K562 (cell line): ENCODE results near the gene ELMO1. TPM values are rescaled to one million over a fixed set of nuclear protein-coding genes. Genes with fewer than 3 reads are reported as not detected.

Experiments
- ATAC-seq: fragments of 200-7000 bp; cut with Tn5 transposase; 3 replicates; pipeline ENCODE4 v1.9.1; 2020; ENCODE audit warnings: moderate library complexity
- BruUV-seq: library from RNA; stranded (reverse); fragments of 400-500 nt; replicated peaks from 2 replicates; lab custom pipeline; 2021; lab: Mats Ljungman, UMichigan
- CTCF ChIA-PET: fragments of 300-600 bp; formaldehyde crosslinking; extraction: SDS; loops from one replicate; lab custom pipeline; 2021; ENCODE audit warnings: low intra/inter-chr PET ratio; lab: Yijun Ruan, JAX
- POLR2A ChIA-PET: fragments of 300-600, 350-650 bp; sonication (Branson Sonifier 250); formaldehyde crosslinking; extraction: SDS; loops from one replicate; lab custom pipeline; 2021; ENCODE audit warnings: antibody characterized with exemption, inconsistent platforms; lab: Yijun Ruan, JAX
- DNase-seq, 4 experiments: peaks; one replicate each; pipeline versions ENCODE4 v3.0.0 to v3.0.0-alpha.2; 2011 to 2018; ENCODE audit warnings: low spot score in 3 of 4, mixed read lengths in 3 of 4; ENCODE audit errors: extremely low read depth in 1 of 4
- FAIRE-seq: peaks from 2 replicates; lab custom pipeline; 2011; peaks lifted over from hg19 to GRCh38; lab: Jason Lieb, UNC
- H2AFZ ChIP-seq: 2 replicates; pipeline ENCODE4 v1.6.0; 2011; ENCODE audit warnings: low read depth, low read length, control low read depth, inconsistent platforms
- H3K27ac ChIP-seq: fragments of 200-600 bp; 3 replicates; pipeline ENCODE4 v1.8.0; 2011; ENCODE audit warnings: low read depth, mild to moderate bottlenecking, control low read depth, inconsistent platforms, low read length, moderate library complexity, mixed read lengths; ENCODE audit errors: extremely low read depth
- H3K27me3 ChIP-seq, 2 experiments: fragments of 300-600 bp in 1 of 2; 2 replicates in 1 of 2; 3 replicates in 1 of 2; pipeline versions ENCODE4 v1.6.0 to v1.8.0; 2011; ENCODE audit warnings: inconsistent platforms in 2 of 2, low read length in 2 of 2, mild to moderate bottlenecking in 1 of 2, mixed read lengths in 1 of 2, moderate library complexity in 1 of 2; ENCODE audit not compliant: control insufficient read depth in 2 of 2, insufficient read depth in 2 of 2
- H3K36me3 ChIP-seq: fragments of 300-600 bp; 3 replicates; pipeline ENCODE4 v1.8.0; 2011; ENCODE audit warnings: mild to moderate bottlenecking, low read length, inconsistent platforms; ENCODE audit not compliant: control insufficient read depth, insufficient read depth
- H3K4me1 ChIP-seq, 2 experiments: fragments of 200-600 bp in 1 of 2; replicated peaks in 1 of 2; 2 replicates in 1 of 2; 3 replicates in 1 of 2; pipeline versions ENCODE4 v1.5.1 to v1.8.0; 2011; ENCODE audit warnings: inconsistent platforms in 2 of 2, low read length in 2 of 2, mild to moderate bottlenecking in 1 of 2, mixed read lengths in 1 of 2, moderate library complexity in 1 of 2; ENCODE audit not compliant: control insufficient read depth in 2 of 2, insufficient read depth in 2 of 2
- H3K4me2 ChIP-seq: 2 replicates; pipeline ENCODE4 v1.6.1; 2011; ENCODE audit warnings: low read length, control low read depth, inconsistent platforms, mixed read lengths; ENCODE audit not compliant: insufficient read depth
- H3K4me3 ChIP-seq: fragments of 200-600 bp; sonication (generic), shearing (Covaris generic); 2 replicates; pipeline ENCODE4 v1.5.1; 2016; ENCODE audit warnings: control low read depth, inconsistent platforms
- H3K79me2 ChIP-seq: fragments of 200-600 bp; 3 replicates; pipeline ENCODE4 v1.8.0; 2011; ENCODE audit warnings: low read length, inconsistent platforms; ENCODE audit not compliant: control insufficient read depth, insufficient read depth
- H3K9ac ChIP-seq, 2 experiments: 2 replicates each; pipeline versions ENCODE4 v1.6.0 to v1.6.1; 2011; ENCODE audit warnings: low read depth in 2 of 2, low read length in 2 of 2, control low read depth in 1 of 2, inconsistent platforms in 1 of 2, mild to moderate bottlenecking in 1 of 2, mixed read lengths in 1 of 2; ENCODE audit not compliant: insufficient read depth in 1 of 2
- H3K9me1 ChIP-seq: one replicate; pipeline ENCODE4 v1.6.0; 2011; ENCODE audit warnings: inconsistent platforms, mild to moderate bottlenecking, low read length, moderate library complexity; ENCODE audit not compliant: control insufficient read depth, insufficient read depth
- H3K9me3 ChIP-seq: replicated peaks from 2 replicates; pipeline ENCODE4 v1.5.1; 2011; ENCODE audit warnings: low read depth, low read length, inconsistent platforms; ENCODE audit not compliant: control insufficient read depth, insufficient read depth
- H4K20me1 ChIP-seq: replicated peaks from 2 replicates; pipeline ENCODE4 v1.6.1; 2011; ENCODE audit warnings: low read length, inconsistent platforms, mixed read lengths; ENCODE audit not compliant: control insufficient read depth, insufficient read depth
- KLF1 ChIP-seq: fragments of 450-650 bp; IDR thresholded peaks from 2 replicates; pipeline ENCODE4 v1.6.1; 2016; ENCODE audit warnings: missing genetic modification characterization, missing compliant biosample characterization
- RAD21 ChIP-seq, 2 experiments: fragments of 250-450 bp in 1 of 2; fragments of 450-650 bp in 1 of 2; sonication (Bioruptor Pico) in 1 of 2; formaldehyde crosslinking in 1 of 2; IDR thresholded peaks in 1 of 2; conservative IDR thresholded peaks in 1 of 2; 2 replicates each; pipeline versions ENCODE4 v1.4.0 to v1.8.0; 2020 to 2022; ENCODE audit warnings: mild to moderate bottlenecking in 2 of 2, moderate library complexity in 1 of 2
- RFX1 ChIP-seq: fragments of 450-650 bp; IDR thresholded peaks from 2 replicates; pipeline ENCODE4 v1.6.1; 2016; ENCODE audit warnings: mild to moderate bottlenecking, moderate library complexity
- ZNF121 ChIP-seq: sonication (generic); formaldehyde crosslinking; conservative IDR thresholded peaks from 2 replicates; pipeline ENCODE4 v1.8.0; 2022; ENCODE audit warnings: missing genetic modification reagents
- WGBS: fragments of 100-300 bp; shearing (Covaris generic); methylation state at CpG from one replicate; pipeline ENCODE4 v1.1.6; 2016; ENCODE audit warnings: low coverage, mixed read lengths; ENCODE audit not compliant: insufficient coverage; ENCODE audit errors: missing lambda C conversion rate; 5-methylcytosine and 5-hydroxymethylcytosine counted together
- in situ Hi-C: fragments of 300-500 bp; cut with MboI; formaldehyde crosslinking; loops from 4 replicates; pipeline ENCODE4 v1.15.0; 2018; ENCODE audit warnings: inconsistent platforms, mixed read lengths
- intact Hi-C: fragments of 100-400 bp; cut with micrococcal nuclease; formaldehyde crosslinking; loops from 2 replicates; pipeline ENCODE4 v1.14.2; 2022
- polyA plus RNA-seq, 8 experiments: library from polyadenylated mRNA; depleted of rRNA in 4 of 8; stranded (reverse) in 5 of 8; unstranded in 3 of 8; fragments of >200 nt; fragmentation: Nextera tagmentation in 2 of 8; fragmentation: Illumina TruSeq in 1 of 8; extraction: Ambion mirVana in 2 of 8; extraction: Trizol in 1 of 8; gene quantifications; 2 replicates each; pipeline versions ENCODE4 v1.2.1 to v1.2.3, GENCODE V29; 2011 to 2014; ENCODE audit warnings: inconsistent platforms in 1 of 8, missing spikeins in 1 of 8
- total RNA-seq, 7 experiments: library from RNA; depleted of rRNA in 6 of 7; stranded (reverse); fragments of >200 nt in 6 of 7; fragmentation: Illumina TruSeq in 2 of 7; extraction: Trizol in 2 of 7; gene quantifications; 2 replicates each; pipeline versions ENCODE4 v1.2.1 to v1.2.3, GENCODE V29; 2011 to 2021; ENCODE audit warnings: low replicate concordance in 1 of 7

Gene ELMO1
- total and polyA plus RNA-seq, 9 of the 15 experiments (the other 6 are each of a cell fraction or from before 2014, with no cell fraction given), result 0.36 to 7.2 (median 3.6) TPM

DNA sequence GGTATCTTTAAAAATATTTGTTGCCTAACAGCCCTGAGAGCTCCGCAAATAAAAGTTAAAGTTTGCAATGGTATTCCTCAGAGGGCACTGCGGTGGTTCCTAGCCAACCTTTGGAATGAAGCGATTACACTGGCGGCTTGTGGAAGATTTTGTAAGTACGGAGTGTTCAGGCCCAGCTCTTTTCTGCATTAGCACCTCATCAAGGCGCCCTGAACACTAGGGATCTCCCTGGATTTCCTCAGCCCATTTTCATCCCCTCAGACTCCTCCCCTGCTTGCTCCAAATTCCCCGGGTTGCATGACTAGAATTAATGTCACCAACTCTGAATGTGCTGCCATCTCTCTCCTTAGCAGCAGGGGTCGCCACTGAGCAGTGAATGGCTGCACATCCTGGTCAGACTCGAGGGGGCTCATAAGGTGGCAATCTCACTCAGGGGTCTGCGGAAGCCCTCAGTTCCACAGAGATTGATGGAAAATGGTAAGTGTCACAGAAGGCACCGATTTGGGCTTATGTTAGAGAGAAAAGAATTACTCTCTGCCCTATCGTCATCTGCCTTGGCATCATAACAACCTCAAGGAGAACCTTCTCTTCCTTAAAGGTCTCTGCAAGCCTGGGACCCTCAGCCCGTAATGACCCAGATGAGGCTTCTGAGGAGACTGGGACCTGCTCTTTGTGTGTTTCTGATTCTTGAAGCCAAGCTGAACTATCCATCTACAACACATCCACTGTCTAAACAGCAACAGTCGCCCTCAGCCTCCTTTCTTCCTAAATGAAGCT, 461.5 kb downstream of the ELMO1 start (continued):
- peak; percentile 59 to 73 for TF ChIP-seq RAD21 (CRISPR knock-in tag; conservative IDR thresholded peaks at IDR 0.05 in 1 of 2, IDR thresholded peaks at IDR 0.05 in 1 of 2)
- no peak for TF ChIP-seq KLF1 (tag)

GRCh38 chr7:36986511-36986933, 462.1 kb downstream of the ELMO1 start:
- Histone ChIP-seq H3K9me1 (no peaks in the 10 kb centered on the region), H3K27ac (no peak overlapping the region), H4K20me1 (no peaks in the 10 kb centered on the region), H2AFZ (no peak overlapping the region), H3K4me3 (no peak overlapping the region), H3K79me2 (no peaks in the 10 kb centered on the region), H3K36me3 (no peaks in the 10 kb centered on the region), H3K27me3 (0 out of 5 replicates have a peak, but pooled peaks cover 0 to 5% of the 10 kb centered on the region in 2 experiments), H3K9ac (no peak overlapping the region), H3K9me3 (no peaks in the 10 kb centered on the region), H3K4me1 (no peaks in the 10 kb centered on the region), H3K4me2 (no peak overlapping the region)
- TF ChIP-seq RFX1 (peak; percentile 43), ZNF121 (CRISPR knock-in tag) (no peak)
- ChIA-PET CTCF (interaction anchor here (1.4 kb wide), 1 partner anchor 212 kb away, joined by 7 read pairs; no protein-coding TSS in a partner anchor), POLR2A (interaction anchor here (0.9 kb wide), 1 partner anchor 125 kb away, joined by 4 read pairs; no protein-coding TSS in a partner anchor)
- ATAC-seq (no peak), DNase-seq (no peak), FAIRE-seq (no peak)
- intact Hi-C loops (no loop called here), in situ Hi-C loops (loop anchor here (10.0 kb wide), 1 partner anchor 198 kb away; no protein-coding TSS in a partner anchor)
- 4% methylated on average over 5 of the region's 5 CpGs for WGBS
- no TSS peak for BruUV-seq
